NCI-H2196 treated with DMSO at 0.1 percent for 48 hours (cell line): ENCODE results near the gene JPH3.
"Not testable (repeated sequence)": the region's sequence is repeated elsewhere in the genome, so short reads cannot be mapped to it uniquely, and the experiment has no call there.

ENCODE experiments used
- DNase-seq: peaks from one replicate; lab custom pipeline; 2025; ENCODE audit not compliant: unreplicated experiment; lab: John Stamatoyannopoulos, UW

Gene JPH3

GRCh38 chr16:87572959-87573358 is 29.3 kb upstream of the JPH3 start:
- DNase-seq, result no peak

GRCh38 chr16:87575027-87575804 is 27.1 kb upstream of the JPH3 start:
- DNase-seq, result no peak

DNA sequence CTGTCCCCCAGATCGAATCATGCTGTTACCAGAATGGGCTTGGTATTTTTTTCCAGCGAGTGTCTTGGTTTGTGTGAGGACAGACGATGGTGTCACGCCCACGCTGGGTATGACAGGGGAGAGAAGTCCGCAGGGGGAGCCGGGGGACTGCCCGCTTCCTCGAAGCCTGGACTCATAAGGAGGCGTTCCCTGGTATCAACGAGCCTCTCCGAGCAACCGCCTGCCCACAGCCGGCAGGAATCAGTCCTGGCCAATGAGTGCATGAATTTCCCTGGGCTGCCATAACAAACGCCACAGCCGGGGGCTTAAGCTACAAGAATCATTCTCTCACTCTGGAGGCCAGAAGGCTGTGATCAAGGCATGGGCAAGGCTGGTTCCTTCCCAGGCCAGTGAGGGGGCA is 26.1 kb upstream of the JPH3 start:
- DNase-seq, result no peak

DNA sequence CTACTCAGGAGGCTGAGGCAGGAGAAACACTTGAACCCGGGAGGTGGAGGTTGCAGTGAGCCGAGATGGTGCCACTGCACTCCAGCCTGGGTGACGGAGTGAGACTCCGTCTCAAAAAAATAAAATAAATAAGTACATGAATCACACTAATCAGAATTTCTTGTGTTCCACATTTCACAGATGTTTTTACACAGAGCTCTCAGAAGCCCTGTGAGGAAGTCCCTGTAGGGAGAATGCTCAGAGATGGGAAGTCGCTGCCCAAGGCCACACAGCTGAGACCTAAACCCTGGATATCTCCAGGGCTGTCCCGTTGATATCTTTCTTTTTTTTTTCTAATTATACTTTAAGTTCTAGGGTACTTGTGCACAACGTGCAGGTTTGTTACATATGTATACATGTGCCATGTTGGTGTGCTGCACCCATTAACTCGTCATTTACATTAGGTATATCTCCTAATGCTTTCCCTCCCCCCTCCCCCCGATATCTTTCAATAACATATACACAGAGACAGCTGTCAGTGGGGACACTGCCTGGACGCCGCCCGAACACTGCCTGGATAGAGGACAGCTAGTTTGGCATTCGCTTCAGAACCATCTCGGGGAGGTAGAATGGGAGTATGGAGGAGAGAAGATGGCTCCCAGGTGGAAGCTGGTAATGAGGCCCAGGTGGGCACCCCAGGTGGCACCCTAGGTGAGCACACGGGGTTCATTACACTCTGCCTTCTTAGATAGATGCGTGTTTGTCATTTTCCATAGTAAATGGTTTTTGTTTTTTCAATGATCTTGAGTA is 24.0 kb upstream of the JPH3 start:
- not testable (repeated sequence) for DNase-seq

DNA sequence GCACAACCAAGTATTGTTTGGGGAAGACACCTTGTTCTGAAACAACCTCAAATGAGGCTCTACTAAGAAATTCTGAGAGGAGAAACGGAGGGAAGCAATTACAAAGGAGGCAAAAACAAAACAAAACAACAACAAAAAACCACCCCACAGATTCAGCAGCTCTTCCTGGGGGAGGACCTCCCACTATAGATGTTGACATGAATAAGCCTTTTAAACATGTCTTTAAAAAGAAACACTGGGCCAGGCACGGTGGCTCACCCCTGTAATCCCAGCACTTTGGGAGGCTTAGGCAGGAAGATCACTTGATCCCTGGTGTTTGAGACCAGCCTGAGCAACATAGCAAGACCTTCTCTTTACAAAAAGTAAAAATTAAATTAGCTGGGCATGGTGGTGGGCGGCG is 22.6 kb upstream of the JPH3 start:
- DNase-seq, result no peak

- DNase-seq, result no peak
These were observed 21.4 kb upstream of the JPH3 start for GRCh38 chr16:87580855-87581261.

DNA sequence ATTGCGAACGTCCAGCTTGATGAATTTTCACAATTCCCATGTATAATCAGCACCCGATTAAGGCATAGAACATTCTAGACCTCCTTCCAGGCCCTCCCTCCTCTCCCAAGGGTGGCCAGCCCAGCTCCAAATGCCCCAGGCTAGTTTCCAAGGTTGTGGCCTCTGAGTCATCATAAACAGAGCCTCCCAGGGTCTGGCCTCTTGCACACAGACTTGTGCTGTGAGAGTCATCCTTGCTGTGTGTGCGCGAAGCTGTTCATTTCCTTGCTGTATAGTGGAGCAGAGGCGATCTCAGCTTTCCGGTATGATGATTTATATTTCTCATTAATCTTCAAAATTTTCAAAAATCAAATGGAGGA is 20.5 kb upstream of the JPH3 start:
- no peak for DNase-seq

- no peak for DNase-seq
These were observed 19.9 kb upstream of the JPH3 start for GRCh38 chr16:87582216-87582965.

GRCh38 chr16:87582966-87583325 is 19.4 kb upstream of the JPH3 start:
- no peak for DNase-seq

DNA sequence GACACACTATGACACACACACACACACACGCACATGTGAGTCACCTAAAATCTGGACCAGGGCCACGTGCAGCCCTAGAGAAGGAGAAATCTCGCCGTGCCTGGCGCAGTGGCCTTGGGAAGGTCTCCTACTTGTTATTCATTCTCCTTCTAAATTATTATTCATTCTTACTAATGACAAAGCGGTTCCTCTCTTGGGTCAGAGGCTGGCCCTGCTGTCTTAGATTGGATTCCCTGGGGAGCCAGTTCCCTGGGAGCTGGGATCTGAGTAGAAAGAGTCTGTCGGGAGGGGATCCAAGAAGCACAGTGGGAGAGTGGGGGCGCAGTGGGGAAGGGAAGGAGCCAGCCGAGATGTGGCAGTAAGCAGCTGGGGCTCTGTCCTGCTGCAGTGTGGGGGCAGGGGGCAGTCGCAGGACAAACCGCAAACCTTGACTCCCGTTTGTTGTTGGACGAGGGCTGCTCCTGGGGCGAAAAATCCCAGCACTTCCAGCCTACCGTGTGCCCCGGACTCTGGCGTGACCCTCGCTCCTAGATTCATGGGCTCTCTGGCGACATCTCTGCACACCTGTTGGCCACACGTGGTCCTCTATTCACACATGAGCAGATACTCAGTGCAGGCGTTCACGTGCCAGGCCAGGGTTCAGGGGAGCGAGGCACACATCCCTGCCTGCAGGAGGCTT is 18.7 kb upstream of the JPH3 start:
- DNase-seq, result no peak

DNA sequence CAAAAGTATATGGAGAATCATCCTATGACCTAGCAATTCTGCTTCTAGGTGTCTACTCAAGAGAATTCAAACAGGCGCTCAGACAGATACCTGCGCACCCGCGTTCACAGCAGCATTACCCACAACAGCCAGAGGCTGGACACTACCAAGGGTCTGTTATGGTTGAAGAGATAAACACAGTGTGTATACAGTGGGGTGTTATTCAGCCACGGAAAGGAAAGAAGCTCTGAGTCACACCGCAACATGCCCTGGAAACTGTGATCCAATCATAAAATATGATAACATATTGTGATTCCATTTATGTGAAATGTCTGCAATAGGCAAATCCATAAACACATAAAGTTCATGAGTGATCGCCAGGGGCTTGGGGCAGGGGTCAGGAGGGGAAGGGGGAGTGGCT is 18.0 kb upstream of the JPH3 start:
- no peak for DNase-seq

GRCh38 chr16:87584975-87585374 is 17.3 kb upstream of the JPH3 start:
- DNase-seq, result no peak

GRCh38 chr16:87585442-87586200 is 16.7 kb upstream of the JPH3 start:
- no peak for DNase-seq

GRCh38 chr16:87586201-87586782 is 16.0 kb upstream of the JPH3 start:
- DNase-seq, result no peak

DNA sequence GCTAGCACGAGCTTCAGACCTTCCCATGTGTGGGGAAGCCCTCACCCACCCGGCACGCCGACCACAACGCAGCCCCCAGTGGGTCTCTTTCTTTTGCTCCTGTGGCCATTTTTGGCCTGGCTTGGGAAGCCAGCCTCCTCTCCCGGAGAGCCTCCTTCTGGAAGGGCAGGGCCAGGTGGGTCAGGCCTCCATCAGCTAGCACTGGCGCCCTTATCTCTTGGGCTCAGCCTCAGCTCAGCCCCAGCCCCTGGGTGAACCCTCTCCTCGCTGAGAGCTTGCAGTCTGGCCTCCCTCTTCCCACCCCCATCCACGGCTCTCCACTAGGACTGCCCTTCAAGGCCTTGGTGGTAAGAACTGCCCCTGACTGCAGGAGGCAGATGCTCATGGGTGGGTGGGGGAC is 14.7 kb upstream of the JPH3 start:
- no peak for DNase-seq

DNA sequence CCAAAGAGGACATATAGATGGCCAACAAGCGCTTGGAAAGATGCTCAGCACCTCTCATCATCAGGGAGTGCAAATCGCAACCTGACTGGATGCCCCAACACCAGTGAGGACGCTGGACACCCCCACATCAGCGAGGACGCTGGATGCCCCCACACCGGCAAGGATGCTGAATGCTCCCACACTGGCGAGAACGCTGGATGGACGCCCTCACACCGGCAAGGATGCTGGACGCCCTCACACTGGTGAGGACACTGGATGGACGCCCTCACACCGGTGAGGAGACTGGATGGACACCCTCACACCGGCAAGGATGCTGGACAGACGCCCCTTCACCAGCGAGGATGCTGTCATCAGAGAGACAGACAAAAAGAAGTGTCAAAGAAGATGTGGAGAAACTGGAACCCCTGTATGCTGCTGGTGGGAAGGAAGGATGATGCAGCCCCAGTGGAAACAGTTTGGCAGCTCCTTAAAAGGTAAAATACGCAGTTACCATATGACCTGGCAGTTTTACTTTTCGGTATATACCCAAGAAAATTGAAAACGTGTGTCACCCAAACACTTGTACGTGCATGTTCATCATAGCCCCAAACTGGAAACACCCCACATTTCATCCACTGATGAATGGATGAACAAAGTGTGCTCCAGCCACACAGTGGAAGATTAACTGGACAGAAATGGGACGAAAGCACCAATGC is 10.1 kb upstream of the JPH3 start:
- DNase-seq, result no peak

- no peak for DNase-seq
These were observed 8.5 kb upstream of the JPH3 start for GRCh38 chr16:87593710-87594258.

DNA sequence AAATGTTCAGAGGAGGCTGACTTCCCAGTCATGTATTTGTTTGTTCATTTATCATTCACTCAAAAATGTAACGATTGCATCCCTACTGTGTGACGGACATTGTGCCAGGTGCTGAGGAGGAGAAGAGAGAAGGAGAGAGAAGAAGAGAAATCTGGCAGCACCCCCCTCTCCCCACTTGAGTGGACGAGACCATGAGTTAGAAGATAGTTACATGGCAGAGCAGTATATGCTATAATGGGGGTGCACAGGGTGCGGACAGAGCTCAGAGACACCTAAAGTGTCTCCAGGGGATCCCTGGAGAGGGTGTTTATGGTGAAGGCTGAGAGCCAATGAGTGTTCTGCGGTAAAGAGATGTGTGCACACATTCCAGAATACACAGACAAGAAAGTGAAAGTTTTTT is 6.6 kb upstream of the JPH3 start:
- no peak for DNase-seq

DNA sequence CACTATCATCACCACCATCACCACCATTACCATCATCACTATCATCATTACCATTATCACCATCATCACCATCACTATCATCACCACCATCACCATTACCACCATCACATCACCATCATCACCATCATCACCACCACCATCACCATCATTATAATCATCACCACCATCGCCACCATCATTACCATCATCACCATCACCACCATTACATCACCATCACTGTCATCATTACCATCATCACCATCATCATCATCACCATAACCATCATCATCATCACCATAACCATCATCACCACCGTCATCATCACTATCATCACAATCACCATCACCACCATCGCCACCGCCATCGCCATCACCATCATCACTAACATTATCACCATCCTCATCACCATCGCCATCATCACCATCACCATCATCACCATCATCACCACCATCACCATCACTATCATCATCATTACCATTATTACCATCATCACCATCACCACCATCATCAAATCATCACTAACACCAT is 4.9 kb upstream of the JPH3 start:
- DNase-seq, result no peak
